Right lobe of liver (tissue), 6 donors: ENCODE measurements around the gene INPP4B. TPM values are rescaled to one million over a fixed set of nuclear protein-coding genes. Genes with fewer than 3 reads are reported as not detected.

Experiments used
- ATAC-seq, 4 donors: fragments of 200-7000 bp; cut with Tn5 transposase; one replicate each; pipeline ENCODE4 v1.9.1; 2020; ENCODE audit warnings: mild to moderate bottlenecking in 4 of 4, moderate library complexity in 4 of 4
- DNase-seq, 3 donors: peaks; one replicate each; pipeline ENCODE4 v3.0.0-alpha.2; 2020
- H3K27ac ChIP-seq, 3 donors: fragments of 200-600 bp; one replicate each; pipeline ENCODE4 v1.8.0; 2022
- H3K27me3 ChIP-seq, 2 donors: fragments of 200-600 bp; one replicate each; pipeline ENCODE4 v1.8.0; 2022
- H3K36me3 ChIP-seq, 4 donors: fragments of 200-600 bp; sonication (generic) in 1 of 4; one replicate each; pipeline versions ENCODE4 v1.5.1 to v1.8.0; 2017 to 2022; ENCODE audit warnings: control low read depth in 1 of 4
- H3K4me1 ChIP-seq, 4 donors: fragments of 200-600 bp; sonication (generic) in 1 of 4; one replicate each; pipeline versions ENCODE4 v1.5.1 to v1.8.0; 2017 to 2022; ENCODE audit warnings: control low read depth in 1 of 4
- H3K4me3 ChIP-seq, 3 donors: fragments of 200-600 bp; one replicate each; pipeline ENCODE4 v1.8.0; 2022
- H3K9me3 ChIP-seq, 4 donors: fragments of 200-600 bp; sonication (generic) in 1 of 4; one replicate each; pipeline versions ENCODE4 v1.5.1 to v1.8.0; 2017 to 2022; ENCODE audit warnings: control low read depth in 1 of 4
- CTCF ChIP-seq, 4 donors: fragments of 200-600 bp in 3 of 4; fragments of 450-650 bp in 1 of 4; IDR thresholded peaks; one replicate each; pipeline versions ENCODE4 v1.5.1 to v1.8.0; 2016 to 2022; ENCODE audit warnings: antibody characterized with exemption in 4 of 4, mild to moderate bottlenecking in 2 of 4
- POLR2A ChIP-seq: fragments of 450-650 bp; IDR thresholded peaks from one replicate; pipeline ENCODE4 v1.6.1; 2017; ENCODE audit warnings: antibody characterized with exemption, mild to moderate bottlenecking
- WGBS: methylation state at CpG from one replicate; pipeline ENCODE4 v1.1.6; 2018; ENCODE audit warnings: low coverage, low lambda C conversion rate; ENCODE audit not compliant: insufficient coverage; ENCODE audit errors: missing lambda C conversion rate; 5-methylcytosine and 5-hydroxymethylcytosine counted together
- intact Hi-C, 2 donors: fragments of 100-400 bp; cut with DNase I; formaldehyde crosslinking; loops; one replicate each; pipeline versions ENCODE4 v1.11.2 to v1.14.1; 2022
- total RNA-seq, 6 experiments: library from RNA; depleted of rRNA in 2 of 6; stranded (reverse); fragments of >200 nt in 2 of 6; fragmentation: NEBNext Ultra II Directional in 3 of 6; extraction: Animal tissue kit (Norgen Biotek cat#: 25700) in 3 of 6; gene quantifications; one replicate each; pipeline versions ENCODE4 v1.1.0 to v1.2.4, GENCODE V29; 2016 to 2023
- donor health status: DM: no; HTN: yes; CAD: no.
- donor health status: DM: no; HTN: no; CAD: no.
- donor health status: DM: no; HTN: no; CAD: no.
- donor health status: DM: no; HTN: yes; CAD: no.
- donor health status: DM: no; HTN: yes; CAD: no.

Gene INPP4B
- total RNA-seq, 6 experiments from 2014 or later = 0.73 to 5.0 (median 1.6) TPM

GRCh38 chr4:142528433-142528832 is 317.7 kb downstream of the INPP4B start:
- Histone ChIP-seq H3K4me3 (no peak overlapping the region), H3K36me3 (no peaks in the 10 kb centered on the region), H3K27ac (no peak overlapping the region), H3K27me3 (no peaks in the 10 kb centered on the region), H3K9me3 (no peaks in the 10 kb centered on the region), H3K4me1 (no peaks in the 10 kb centered on the region)
- TF ChIP-seq POLR2A (no peak), CTCF (IDR thresholded peaks at IDR 0.05) (no peak)
- WGBS = 56% methylated on average over 1 of the region's 1 CpG
- no peak for ATAC-seq
- DNase-seq = no peak
- intact Hi-C loops = no loop called here

GRCh38 chr4:142523111-142523510 is 323.0 kb downstream of the INPP4B start:
- no peaks in the 10 kb centered on the region for H3K27me3 ChIP-seq
- intact Hi-C loops = no loop called here
- ATAC-seq = no peak
- no peaks in the 10 kb centered on the region for H3K36me3 ChIP-seq
- H3K4me1 ChIP-seq = no peaks in the 10 kb centered on the region
- H3K27ac ChIP-seq = no peak overlapping the region
- H3K9me3 ChIP-seq = no peaks in the 10 kb centered on the region
- no peak for TF ChIP-seq CTCF (IDR thresholded peaks at IDR 0.05)
- TF ChIP-seq POLR2A = no peak
- WGBS = 48% methylated on average over 3 of the region's 3 CpGs
- no peak overlapping the region for H3K4me3 ChIP-seq
- no peak for DNase-seq

GRCh38 chr4:142519342-142519741 is 326.8 kb downstream of the INPP4B start:
- Histone ChIP-seq H3K36me3 (no peaks in the 10 kb centered on the region), H3K27me3 (no peaks in the 10 kb centered on the region), H3K27ac (no peak overlapping the region), H3K4me1 (no peaks in the 10 kb centered on the region), H3K9me3 (no peaks in the 10 kb centered on the region), H3K4me3 (no peak overlapping the region)
- DNase-seq (no peak), ATAC-seq (no peak)
- intact Hi-C loops = no loop called here
- no peak for TF ChIP-seq POLR2A
- TF ChIP-seq CTCF (IDR thresholded peaks at IDR 0.05) = no peak

- no peak overlapping the region for H3K27ac ChIP-seq
- H3K4me3 ChIP-seq = no peak overlapping the region
- TF ChIP-seq CTCF (IDR thresholded peaks at IDR 0.05) (no peak), POLR2A (no peak)
- ATAC-seq = peak in 2 of 4 donors; percentile 32 to 60
- H3K4me1 ChIP-seq = no peaks in the 10 kb centered on the region
- no peaks in the 10 kb centered on the region for H3K27me3 ChIP-seq
- intact Hi-C loops = no loop called here
- H3K9me3 ChIP-seq = no peaks in the 10 kb centered on the region
- 70% methylated on average over 4 of the region's 4 CpGs for WGBS
- DNase-seq = no peak
- no peaks in the 10 kb centered on the region for H3K36me3 ChIP-seq
Measured at GRCh38 chr4:142516686-142517526, 329.2 kb downstream of the INPP4B start.
